IMR-90 (cell line): ENCODE measurements around the gene SYNPO2. TPM values are rescaled to one million over a fixed set of nuclear protein-coding genes. Genes with fewer than 3 reads are reported as not detected.

Experiments used
- ATAC-seq: fragments of 200-7000 bp; cut with Tn5 transposase; 2 replicates; pipeline ENCODE4 v1.9.1; 2020; ENCODE audit warnings: low read depth, mild to moderate bottlenecking, moderate library complexity
- BruUV-seq: library from RNA; stranded (reverse); fragments of 400-500 nt; replicated peaks from 2 replicates; lab custom pipeline; 2021; lab: Mats Ljungman, UMichigan
- CTCF ChIA-PET: fragments of 300-600 bp; formaldehyde crosslinking; extraction: SDS; loops from one replicate; lab custom pipeline; 2021; ENCODE audit warnings: antibody characterized with exemption; lab: Yijun Ruan, JAX
- POLR2A ChIA-PET: fragments of 300-600 bp; sonication (Branson Sonifier 250); formaldehyde crosslinking; loops from one replicate; lab custom pipeline; 2022; ENCODE audit warnings: antibody characterized with exemption; ENCODE audit not compliant: unreplicated experiment; lab: Charles Lee
- DNase-seq: peaks from one replicate; pipeline ENCODE4 v3.0.0; 2013
- H2AFZ ChIP-seq: replicated peaks from 2 replicates; pipeline ENCODE3; 2013; ENCODE audit warnings: low read length, mild to moderate bottlenecking; ENCODE audit not compliant: poor library complexity
- H2AK5ac ChIP-seq: 2 replicates; pipeline ENCODE4 v1.6.1; 2013; ENCODE audit warnings: low read depth, low read length, inconsistent platforms
- H2AK9ac ChIP-seq: replicated peaks from 2 replicates; pipeline ENCODE3; 2013; ENCODE audit warnings: mild to moderate bottlenecking, low read depth, low read length, moderate library complexity; ENCODE audit not compliant: poor library complexity
- H2BK120ac ChIP-seq: 2 replicates; pipeline ENCODE4 v1.6.1; 2013; ENCODE audit warnings: low read depth, low read length, inconsistent platforms
- H2BK15ac ChIP-seq: 3 replicates; pipeline ENCODE4 v1.6.1; 2013; ENCODE audit warnings: low read depth, low read length, inconsistent platforms
- H2BK20ac ChIP-seq: 2 replicates; pipeline ENCODE4 v1.6.1; 2013; ENCODE audit warnings: low read depth, mild to moderate bottlenecking, inconsistent platforms, low read length, moderate library complexity
- H2BK5ac ChIP-seq: 2 replicates; pipeline ENCODE4 v1.6.1; 2013; ENCODE audit warnings: mild to moderate bottlenecking, low read depth, low read length, inconsistent platforms; ENCODE audit not compliant: poor library complexity, severe bottlenecking
- H3K14ac ChIP-seq: replicated peaks from 2 replicates; pipeline ENCODE4 v1.6.1; 2013; ENCODE audit warnings: low read depth, low read length, inconsistent platforms
- H3K18ac ChIP-seq: 2 replicates; pipeline ENCODE4 v1.6.1; 2013; ENCODE audit warnings: low read depth, low read length, control low read depth
- H3K23ac ChIP-seq: 2 replicates; pipeline ENCODE4 v1.6.1; 2013; ENCODE audit warnings: low read depth, low read length, inconsistent platforms
- H3K27ac ChIP-seq: 2 replicates; pipeline ENCODE4 v1.5.1; 2013; ENCODE audit warnings: mild to moderate bottlenecking, control low read depth, low read length; ENCODE audit not compliant: insufficient read depth
- H3K27me3 ChIP-seq: 2 replicates; pipeline ENCODE4 v1.6.1; 2013; ENCODE audit warnings: low read length; ENCODE audit not compliant: control insufficient read depth, insufficient read depth
- H3K36me3 ChIP-seq: 2 replicates; pipeline ENCODE4 v1.6.1; 2013; ENCODE audit warnings: low read length, mixed read lengths; ENCODE audit not compliant: control insufficient read depth, insufficient read depth
- H3K4ac ChIP-seq: 2 replicates; pipeline ENCODE4 v1.6.1; 2013; ENCODE audit warnings: low read depth, low read length, inconsistent platforms
- H3K4me1 ChIP-seq: 2 replicates; pipeline ENCODE4 v1.6.1; 2013; ENCODE audit warnings: low read length, mixed read lengths; ENCODE audit not compliant: control insufficient read depth, insufficient read depth
- H3K4me2 ChIP-seq: 2 replicates; pipeline ENCODE4 v1.6.1; 2013; ENCODE audit warnings: low read depth, mild to moderate bottlenecking, control low read depth, low read length, moderate library complexity
- H3K4me3 ChIP-seq: 2 replicates; pipeline ENCODE4 v1.5.1; 2013; ENCODE audit warnings: low read depth, mild to moderate bottlenecking, control low read depth, low read length, moderate library complexity; ENCODE audit not compliant: insufficient read depth
- H3K56ac ChIP-seq: 2 replicates; pipeline ENCODE4 v1.6.1; 2013; ENCODE audit warnings: low read length, inconsistent platforms; ENCODE audit not compliant: insufficient read depth; ENCODE audit errors: extremely low read depth
- H3K79me1 ChIP-seq, 2 experiments: 2 replicates each; pipeline ENCODE4 v1.6.1; 2013; ENCODE audit warnings: low read length in 2 of 2, inconsistent platforms in 1 of 2, low read depth in 1 of 2
- H3K9ac ChIP-seq: 2 replicates; pipeline ENCODE4 v1.6.1; 2013; ENCODE audit warnings: low read depth, low read length, control low read depth
- H3K9me1 ChIP-seq: 2 replicates; pipeline ENCODE4 v1.6.1; 2013; ENCODE audit warnings: low read length, inconsistent platforms; ENCODE audit not compliant: insufficient read depth
- H3K9me3 ChIP-seq: 2 replicates; pipeline ENCODE4 v1.6.1; 2013; ENCODE audit warnings: low read length; ENCODE audit not compliant: control insufficient read depth, insufficient read depth
- H4K20me1 ChIP-seq: 2 replicates; pipeline ENCODE4 v1.6.1; 2013; ENCODE audit warnings: low read length, inconsistent platforms; ENCODE audit not compliant: insufficient read depth
- H4K5ac ChIP-seq: 2 replicates; pipeline ENCODE4 v1.6.1; 2013; ENCODE audit warnings: mild to moderate bottlenecking, low read depth, low read length, control low read depth
- H4K8ac ChIP-seq, 2 experiments: 2 replicates each; pipeline ENCODE4 v1.6.1; 2013; ENCODE audit warnings: low read depth in 2 of 2, low read length in 2 of 2, control low read depth in 1 of 2, inconsistent platforms in 1 of 2
- H4K91ac ChIP-seq: 2 replicates; pipeline ENCODE4 v1.6.1; 2013; ENCODE audit warnings: low read depth, low read length, inconsistent platforms; ENCODE audit not compliant: insufficient read depth
- BHLHE40 ChIP-seq: fragments of 150-350 bp; IDR thresholded peaks from 2 replicates; pipeline ENCODE4 v1.6.1; 2016; ENCODE audit warnings: mild to moderate bottlenecking, low read depth, low read length
- CHD1 ChIP-seq: IDR thresholded peaks from 2 replicates; pipeline ENCODE4 v1.6.1; 2012; ENCODE audit warnings: low read depth, low read length, improper control_type of control experiment
- MAFK ChIP-seq: IDR thresholded peaks from 2 replicates; pipeline ENCODE4 v1.6.1; 2012; ENCODE audit warnings: low read depth, low read length, improper control_type of control experiment
- MAZ ChIP-seq: IDR thresholded peaks from 2 replicates; pipeline ENCODE4 v1.6.1; 2012; ENCODE audit warnings: low read depth, mild to moderate bottlenecking, low read length, improper control_type of control experiment, moderate library complexity, borderline replicate concordance
- MXI1 ChIP-seq: IDR thresholded peaks from 2 replicates; pipeline ENCODE4 v1.6.1; 2012; ENCODE audit warnings: low read depth, mild to moderate bottlenecking, low read length, moderate library complexity, borderline replicate concordance
- NFE2L2 ChIP-seq: fragments of 150-350 bp; IDR thresholded peaks from 2 replicates; pipeline ENCODE4 v1.6.1; 2016; ENCODE audit warnings: low read depth, mild to moderate bottlenecking, low read length
- POLR2A ChIP-seq: IDR thresholded peaks from 2 replicates; pipeline ENCODE4 v1.6.1; 2012; ENCODE audit warnings: mild to moderate bottlenecking, low read depth, low read length
- RAD21 ChIP-seq: IDR thresholded peaks from 2 replicates; pipeline ENCODE4 v1.6.1; 2012; ENCODE audit warnings: low read length, improper control_type of control experiment
- RCOR1 ChIP-seq: IDR thresholded peaks from 2 replicates; pipeline ENCODE4 v1.6.1; 2012; ENCODE audit warnings: mild to moderate bottlenecking, low read length, improper control_type of control experiment; ENCODE audit not compliant: insufficient replicate concordance
- RFX5 ChIP-seq: IDR thresholded peaks from 2 replicates; pipeline ENCODE4 v1.8.0; 2012; ENCODE audit warnings: low read depth, mild to moderate bottlenecking, low read length, moderate library complexity
- WGBS, 2 experiments: methylation state at CpG; one replicate each; pipeline versions ENCODE4 v1.1.5 to v1.1.7; 2013; ENCODE audit warnings: missing lambda C conversion rate in 2 of 2; ENCODE audit not compliant: insufficient read length in 1 of 2; ENCODE audit errors: extremely low coverage in 2 of 2; 5-methylcytosine and 5-hydroxymethylcytosine counted together
- dilution Hi-C: fragments of 300-500 bp; cut with HindIII; formaldehyde crosslinking; loops from one replicate; pipeline ENCODE4 v1.14.3; 2018; ENCODE audit warnings: low sequenced_read_pairs; ENCODE audit not compliant: unreplicated experiment
- in situ Hi-C: fragments of 300-500 bp; cut with MboI; formaldehyde crosslinking; loops from 3 replicates; pipeline ENCODE4 v1.14.3; 2019; ENCODE audit warnings: low sequenced_read_pairs, inconsistent platforms, mixed read lengths
- intact Hi-C: fragments of 100-400 bp; cut with micrococcal nuclease; formaldehyde crosslinking; loops from 2 replicates; pipeline ENCODE4 v1.10.0; 2022
- polyA plus RNA-seq, 3 experiments: library from polyadenylated mRNA; depleted of rRNA; stranded (reverse); fragments of >200 nt; gene quantifications; 2 replicates each; pipeline ENCODE4 v1.2.3, GENCODE V29; 2012; ENCODE audit warnings: low replicate concordance in 1 of 3
- total RNA-seq: library from RNA; depleted of rRNA; stranded (reverse); fragments of >200 nt; gene quantifications from 2 replicates; pipeline ENCODE4 v1.2.3, GENCODE V29; 2012
- TF ChIP-seq, protein P1 (sequence below): fragments of 150-350 bp; IDR thresholded peaks from 2 replicates; pipeline ENCODE4 v1.6.1; 2016; ENCODE audit warnings: low read depth, mild to moderate bottlenecking, low read length, moderate library complexity, borderline replicate concordance
- TF ChIP-seq, protein P2 (sequence below): conservative IDR thresholded peaks from 2 replicates; pipeline ENCODE4 v1.5.1; 2012; ENCODE audit warnings: mild to moderate bottlenecking, low read depth, low read length, improper control_type of control experiment
- TF ChIP-seq, protein P3 (sequence below): fragments of 150-350 bp; IDR thresholded peaks from 2 replicates; pipeline ENCODE4 v1.6.1; 2017; ENCODE audit warnings: mild to moderate bottlenecking, antibody characterized with exemption, low read length, low read depth

SYNPO2 gene
- total and polyA plus RNA-seq, 2 of the 4 experiments (the other 2 are of a cell fraction) = 0.99 to 1.8 TPM

DNA sequence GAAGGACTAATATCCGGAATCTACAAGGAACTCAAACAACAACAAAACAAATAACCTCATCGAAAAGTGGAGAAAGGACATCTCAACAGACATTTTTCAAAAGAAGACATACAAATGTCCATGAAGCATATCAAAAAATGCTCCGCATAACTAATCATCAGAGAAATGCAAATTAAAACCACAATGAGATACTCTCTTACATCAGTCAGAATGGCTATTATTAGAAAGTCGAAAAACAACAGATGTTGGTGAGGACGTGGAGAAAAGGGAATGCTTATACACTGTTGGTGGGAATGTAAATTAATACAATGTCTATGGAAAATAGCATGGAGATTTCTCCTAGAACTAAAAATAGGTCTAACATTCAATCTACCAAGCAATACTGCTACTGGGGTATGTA, 195.9 kb downstream of the SYNPO2 start:
- H3K9me3 ChIP-seq = no peaks in the 10 kb centered on the region
- H2AK9ac ChIP-seq = no peak overlapping the region
- WGBS, 2 experiments = no CpG with 5 or more reads among the region's 5 CpGs
- H2AK5ac ChIP-seq = no peak overlapping the region
- no peak overlapping the region for H4K8ac ChIP-seq
- no peak overlapping the region for H2BK15ac ChIP-seq
- no peak overlapping the region for H3K23ac ChIP-seq
- no peak overlapping the region for H2AFZ ChIP-seq
- no peak for DNase-seq
- no peak overlapping the region for H2BK120ac ChIP-seq
- no peak overlapping the region for H3K56ac ChIP-seq
- intact Hi-C loops = no loop called here
- no peak overlapping the region for H3K4ac ChIP-seq
- ChIA-PET CTCF (no interaction called here), POLR2A (no interaction called here)
- no TSS peak for BruUV-seq
- no peaks in the 10 kb centered on the region for H3K9me1 ChIP-seq
- H3K4me1 ChIP-seq = no peaks in the 10 kb centered on the region; the same call in 1 of the 2 replicates
- H3K4me3 ChIP-seq = no peak overlapping the region
- no peak overlapping the region for H2BK20ac ChIP-seq
- dilution Hi-C loops = no loop called here
- no peak overlapping the region for H3K4me2 ChIP-seq
- H3K18ac ChIP-seq = no peak overlapping the region
- H2BK5ac ChIP-seq = no peak overlapping the region
- no peak overlapping the region for H3K27ac ChIP-seq
- H3K9ac ChIP-seq = no peak overlapping the region
- no peak for ATAC-seq
- H3K79me1 ChIP-seq = no peaks in the 10 kb centered on the region
- in situ Hi-C loops = no loop called here
- H4K5ac ChIP-seq = no peak overlapping the region
- H3K36me3 ChIP-seq = no peaks in the 10 kb centered on the region
- TF ChIP-seq BHLHE40 = no peak
- TF ChIP-seq MAFK = no peak
- no peak for TF ChIP-seq POLR2A
- TF ChIP-seq RFX5 = no peak
- TF ChIP-seq, protein P1, sequence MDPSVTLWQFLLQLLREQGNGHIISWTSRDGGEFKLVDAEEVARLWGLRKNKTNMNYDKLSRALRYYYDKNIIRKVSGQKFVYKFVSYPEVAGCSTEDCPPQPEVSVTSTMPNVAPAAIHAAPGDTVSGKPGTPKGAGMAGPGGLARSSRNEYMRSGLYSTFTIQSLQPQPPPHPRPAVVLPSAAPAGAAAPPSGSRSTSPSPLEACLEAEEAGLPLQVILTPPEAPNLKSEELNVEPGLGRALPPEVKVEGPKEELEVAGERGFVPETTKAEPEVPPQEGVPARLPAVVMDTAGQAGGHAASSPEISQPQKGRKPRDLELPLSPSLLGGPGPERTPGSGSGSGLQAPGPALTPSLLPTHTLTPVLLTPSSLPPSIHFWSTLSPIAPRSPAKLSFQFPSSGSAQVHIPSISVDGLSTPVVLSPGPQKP = no peak
- TF ChIP-seq, protein P2, sequence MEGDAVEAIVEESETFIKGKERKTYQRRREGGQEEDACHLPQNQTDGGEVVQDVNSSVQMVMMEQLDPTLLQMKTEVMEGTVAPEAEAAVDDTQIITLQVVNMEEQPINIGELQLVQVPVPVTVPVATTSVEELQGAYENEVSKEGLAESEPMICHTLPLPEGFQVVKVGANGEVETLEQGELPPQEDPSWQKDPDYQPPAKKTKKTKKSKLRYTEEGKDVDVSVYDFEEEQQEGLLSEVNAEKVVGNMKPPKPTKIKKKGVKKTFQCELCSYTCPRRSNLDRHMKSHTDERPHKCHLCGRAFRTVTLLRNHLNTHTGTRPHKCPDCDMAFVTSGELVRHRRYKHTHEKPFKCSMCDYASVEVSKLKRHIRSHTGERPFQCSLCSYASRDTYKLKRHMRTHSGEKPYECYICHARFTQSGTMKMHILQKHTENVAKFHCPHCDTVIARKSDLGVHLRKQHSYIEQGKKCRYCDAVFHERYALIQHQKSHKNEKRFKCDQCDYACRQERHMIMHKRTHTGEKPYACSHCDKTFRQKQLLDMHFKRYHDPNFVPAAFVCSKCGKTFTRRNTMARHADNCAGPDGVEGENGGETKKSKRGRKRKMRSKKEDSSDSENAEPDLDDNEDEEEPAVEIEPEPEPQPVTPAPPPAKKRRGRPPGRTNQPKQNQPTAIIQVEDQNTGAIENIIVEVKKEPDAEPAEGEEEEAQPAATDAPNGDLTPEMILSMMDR = no peak
- TF ChIP-seq NFE2L2 = no peak
- TF ChIP-seq, protein P3, sequence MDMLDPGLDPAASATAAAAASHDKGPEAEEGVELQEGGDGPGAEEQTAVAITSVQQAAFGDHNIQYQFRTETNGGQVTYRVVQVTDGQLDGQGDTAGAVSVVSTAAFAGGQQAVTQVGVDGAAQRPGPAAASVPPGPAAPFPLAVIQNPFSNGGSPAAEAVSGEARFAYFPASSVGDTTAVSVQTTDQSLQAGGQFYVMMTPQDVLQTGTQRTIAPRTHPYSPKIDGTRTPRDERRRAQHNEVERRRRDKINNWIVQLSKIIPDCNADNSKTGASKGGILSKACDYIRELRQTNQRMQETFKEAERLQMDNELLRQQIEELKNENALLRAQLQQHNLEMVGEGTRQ = no peak
- no peak for TF ChIP-seq RAD21
- TF ChIP-seq MAZ = no peak
- TF ChIP-seq CHD1 = no peak
- no peak for TF ChIP-seq MXI1
- no peak for TF ChIP-seq RCOR1
- H4K20me1 ChIP-seq = no peaks in the 10 kb centered on the region
- H4K91ac ChIP-seq = no peak overlapping the region
- H3K14ac ChIP-seq = no peak overlapping the region
- H3K27me3 ChIP-seq = no peaks in the 10 kb centered on the region
